ENCODE data around the gene SBNO2. TPM values are rescaled to one million over a fixed set of nuclear protein-coding genes. Genes with fewer than 3 reads are reported as not detected.
A peak's percentile ranks its signal among the peaks of the same experiment; 100 is the strongest.

SBNO2 gene
- total and polyA plus RNA-seq, 4 donors = 2.2 to 25.0 (median 15.0) TPM

- H3K36me3 ChIP-seq (ENCODE audit: control insufficient read depth in 4 of 4, insufficient read depth in 3 of 4, low read depth in 1 of 4, low read length in 3 of 4) = peaks cover 2 to 28% (median 20%) of the 10 kb centered on the region in 4 donors
- no peaks in the 10 kb centered on the region for H3K9me3 ChIP-seq (ENCODE audit: control insufficient read depth in 4 of 4, low read length in 3 of 4)
- peak overlapping the region; percentile 36 to 56 for H3K9ac ChIP-seq (ENCODE audit: low read depth in 1 of 2, low read length in 2 of 2)
- H3K4me3 ChIP-seq (ENCODE audit: low read depth in 1 of 3, low read length in 3 of 3) = peak overlapping the region; percentile 52 to 93 (median 75)
- WGBS = 32% methylated on average over 69 of the region's 69 CpGs
- H3K27ac ChIP-seq (ENCODE audit: low read depth in 1 of 2, low read length in 2 of 2) = peak overlapping the region; percentile 97 to 99
- no peak for TF ChIP-seq YY1 (IDR thresholded peaks at IDR 0.05)
- no peak for TF ChIP-seq JUND (IDR thresholded peaks at IDR 0.05)
- no peak for TF ChIP-seq FOXA2 (IDR thresholded peaks at IDR 0.05)
- TF ChIP-seq CTCF (IDR thresholded peaks at IDR 0.05; ENCODE audit: low read depth, low read length, missing input control) = no peak
- TF ChIP-seq ZBTB33 (IDR thresholded peaks at IDR 0.05) = no peak
- no peak for TF ChIP-seq REST (IDR thresholded peaks at IDR 0.05)
- no peak for TF ChIP-seq MAX (IDR thresholded peaks at IDR 0.05)
- TF ChIP-seq GABPA (IDR thresholded peaks at IDR 0.05 in 1 of 2, conservative IDR thresholded peaks at IDR 0.05 in 1 of 2) = no peak
- TF ChIP-seq NR2F2 (IDR thresholded peaks at IDR 0.05) = no peak
- TF ChIP-seq RXRA (IDR thresholded peaks at IDR 0.05) = no peak
- no peak for TF ChIP-seq FOXA1 (IDR thresholded peaks at IDR 0.05)
- no peak for TF ChIP-seq HNF4A (conservative IDR thresholded peaks at IDR 0.05)
- H3K27me3 ChIP-seq (ENCODE audit: control insufficient read depth in 4 of 4, insufficient read depth in 4 of 4, low read length in 3 of 4) = no peaks in the 10 kb centered on the region
- no peak for DNase-seq (ENCODE audit: low spot score)
- peaks cover 12 to 37% (median 22%) of the 10 kb centered on the region in 4 donors for H3K4me1 ChIP-seq (ENCODE audit: control insufficient read depth in 4 of 4, insufficient read depth in 4 of 4, low read length in 3 of 4)
These were observed 68.8 kb downstream of the SBNO2 start for GRCh38 chr19:1105008-1105872.

Measured in liver (tissue), 9 donors.